Hepatocyte (in vitro differentiated cells): Measurements from ENCODE around the gene CAMTA2. TPM values are rescaled to one million over a fixed set of nuclear protein-coding genes. Genes with fewer than 3 reads are reported as not detected.
"Not testable (repeated sequence)": the region's sequence is repeated elsewhere in the genome, so short reads cannot be mapped to it uniquely, and the experiment has no call there.

Experiments used
- DNase-seq: peaks from one replicate; pipeline ENCODE4 v3.0.0-alpha.2; 2016; ENCODE audit warnings: low spot score
- H2AFZ ChIP-seq: fragments of 200-600 bp; sonication (generic); 2 replicates; pipeline ENCODE4 v1.6.0; 2016; ENCODE audit warnings: antibody characterized with exemption, mild to moderate bottlenecking
- H3K27ac ChIP-seq: fragments of 200-600 bp; sonication (generic); 2 replicates; pipeline ENCODE4 v1.5.1; 2016; ENCODE audit warnings: mild to moderate bottlenecking
- H3K27me3 ChIP-seq: fragments of 200-600 bp; sonication (generic); 2 replicates; pipeline ENCODE4 v1.6.1; 2016
- H3K36me3 ChIP-seq: fragments of 200-600 bp; sonication (generic); replicated peaks from 2 replicates; pipeline ENCODE4 v1.5.1; 2016; ENCODE audit warnings: low read depth; ENCODE audit not compliant: insufficient read depth
- H3K4me1 ChIP-seq: fragments of 200-600 bp; sonication (generic); 2 replicates; pipeline ENCODE4 v1.5.1; 2016; ENCODE audit warnings: mild to moderate bottlenecking, moderate library complexity; ENCODE audit not compliant: insufficient read depth
- H3K4me2 ChIP-seq: fragments of 200-600 bp; sonication (generic); 2 replicates; pipeline ENCODE4 v1.6.0; 2016
- H3K4me3 ChIP-seq: fragments of 200-600 bp; sonication (generic); 2 replicates; pipeline ENCODE4 v1.5.1; 2016; ENCODE audit warnings: mild to moderate bottlenecking
- H3K79me2 ChIP-seq: fragments of 200-600 bp; sonication (generic); 2 replicates; pipeline ENCODE4 v1.6.0; 2017; ENCODE audit warnings: mild to moderate bottlenecking
- H3K9me2 ChIP-seq: fragments of 200-600 bp; sonication (generic); replicated peaks from 2 replicates; pipeline ENCODE4 v1.6.0; 2017; ENCODE audit warnings: mild to moderate bottlenecking; ENCODE audit not compliant: insufficient read depth
- H3K9me3 ChIP-seq: fragments of 200-600 bp; sonication (generic); 2 replicates; pipeline ENCODE4 v1.5.1; 2016; ENCODE audit warnings: low read depth, mild to moderate bottlenecking
- H4K20me1 ChIP-seq: fragments of 200-600 bp; sonication (generic); 2 replicates; pipeline ENCODE4 v1.6.0; 2016; ENCODE audit warnings: mild to moderate bottlenecking; ENCODE audit not compliant: insufficient read depth, poor library complexity, severe bottlenecking
- EZH2 ChIP-seq: fragments of 200-600 bp; sonication (generic); IDR thresholded peaks from 2 replicates; pipeline ENCODE4 v1.6.1; 2016; ENCODE audit warnings: antibody characterized with exemption, mild to moderate bottlenecking, borderline replicate concordance
- EZH2phosphoT487 ChIP-seq: fragments of 200-600 bp; sonication (generic); IDR thresholded peaks from one replicate; pipeline ENCODE4 v1.6.1; 2018; ENCODE audit warnings: antibody characterized with exemption, mild to moderate bottlenecking, low read depth, moderate library complexity; ENCODE audit not compliant: unreplicated experiment, severe bottlenecking
- WGBS: methylation state at CpG from one replicate; pipeline ENCODE4 v1.1.6; 2016; ENCODE audit warnings: low lambda C conversion rate; ENCODE audit errors: missing lambda C conversion rate; 5-methylcytosine and 5-hydroxymethylcytosine counted together
- polyA plus RNA-seq: library from polyadenylated mRNA; unstranded; fragments of >200 nt; fragmentation: Nextera tagmentation; extraction: Ambion mirVana; gene quantifications from 2 replicates; pipeline ENCODE4 v1.2.1, GENCODE V29; 2016
- total RNA-seq: library from RNA; depleted of rRNA; stranded (reverse); fragments of >200 nt; gene quantifications from 2 replicates; pipeline ENCODE4 v1.2.3, GENCODE V29; 2014
- TF ChIP-seq, protein P1 (sequence below): fragments of 200-600 bp; sonication (generic); IDR thresholded peaks from 2 replicates; pipeline ENCODE4 v1.5.1; 2016; ENCODE audit warnings: antibody characterized with exemption, mild to moderate bottlenecking; ENCODE audit not compliant: poor library complexity

The CAMTA2 gene
- total and polyA plus RNA-seq, 2 experiments from 2014 or later = 12.5 to 45.6 TPM

- H2AFZ ChIP-seq = peak overlapping the region; percentile 59
- no peak for TF ChIP-seq EZH2phosphoT487
- TF ChIP-seq, protein P1, sequence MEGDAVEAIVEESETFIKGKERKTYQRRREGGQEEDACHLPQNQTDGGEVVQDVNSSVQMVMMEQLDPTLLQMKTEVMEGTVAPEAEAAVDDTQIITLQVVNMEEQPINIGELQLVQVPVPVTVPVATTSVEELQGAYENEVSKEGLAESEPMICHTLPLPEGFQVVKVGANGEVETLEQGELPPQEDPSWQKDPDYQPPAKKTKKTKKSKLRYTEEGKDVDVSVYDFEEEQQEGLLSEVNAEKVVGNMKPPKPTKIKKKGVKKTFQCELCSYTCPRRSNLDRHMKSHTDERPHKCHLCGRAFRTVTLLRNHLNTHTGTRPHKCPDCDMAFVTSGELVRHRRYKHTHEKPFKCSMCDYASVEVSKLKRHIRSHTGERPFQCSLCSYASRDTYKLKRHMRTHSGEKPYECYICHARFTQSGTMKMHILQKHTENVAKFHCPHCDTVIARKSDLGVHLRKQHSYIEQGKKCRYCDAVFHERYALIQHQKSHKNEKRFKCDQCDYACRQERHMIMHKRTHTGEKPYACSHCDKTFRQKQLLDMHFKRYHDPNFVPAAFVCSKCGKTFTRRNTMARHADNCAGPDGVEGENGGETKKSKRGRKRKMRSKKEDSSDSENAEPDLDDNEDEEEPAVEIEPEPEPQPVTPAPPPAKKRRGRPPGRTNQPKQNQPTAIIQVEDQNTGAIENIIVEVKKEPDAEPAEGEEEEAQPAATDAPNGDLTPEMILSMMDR = peak; percentile 71
- no peak for TF ChIP-seq EZH2
- H4K20me1 ChIP-seq = no peaks in the 10 kb centered on the region
- H3K4me1 ChIP-seq = peaks cover 4% of the 10 kb centered on the region
- H3K36me3 ChIP-seq = no peaks in the 10 kb centered on the region
- H3K79me2 ChIP-seq = no peaks in the 10 kb centered on the region
- no peak overlapping the region for H3K4me3 ChIP-seq
- no peaks in the 10 kb centered on the region for H3K9me2 ChIP-seq
- peak; percentile 91 for DNase-seq
- H3K9me3 ChIP-seq = no peaks in the 10 kb centered on the region
- 11% methylated on average over 19 of the region's 48 CpGs for WGBS
- H3K27me3 ChIP-seq = peaks cover 16% of the 10 kb centered on the region
- peak overlapping the region; percentile 76 for H3K4me2 ChIP-seq
- H3K27ac ChIP-seq = peak overlapping the region; percentile 33
Observed at GRCh38 chr17:5031365-5032082, 44.0 kb upstream of the CAMTA2 start.

GRCh38 chr17:5030168-5030567 is 42.7 kb upstream of the CAMTA2 start:
- H3K9me3 ChIP-seq, H3K4me1 ChIP-seq, H3K9me2 ChIP-seq, H3K79me2 ChIP-seq, DNase-seq, H3K36me3 ChIP-seq, H2AFZ ChIP-seq, H3K27ac ChIP-seq, H4K20me1 ChIP-seq, H3K4me3 ChIP-seq, H3K4me2 ChIP-seq: not testable (repeated sequence)
- peaks cover 12% of the 10 kb centered on the region for H3K27me3 ChIP-seq
- WGBS = 95% methylated on average over 2 of the region's 2 CpGs

GRCh38 chr17:5027916-5028315 is 40.4 kb upstream of the CAMTA2 start:
- Histone ChIP-seq H3K9me3 (no peaks in the 10 kb centered on the region), H3K27me3 (peaks cover 4% of the 10 kb centered on the region), H3K79me2 (no peaks in the 10 kb centered on the region), H2AFZ (no peak overlapping the region), H3K4me2 (no peak overlapping the region), H3K4me3 (no peak overlapping the region), H3K36me3 (no peaks in the 10 kb centered on the region), H4K20me1 (no peaks in the 10 kb centered on the region), H3K4me1 (peaks cover 4% of the 10 kb centered on the region), H3K9me2 (no peaks in the 10 kb centered on the region), H3K27ac (no peak overlapping the region)
- 82% methylated on average over 5 of the region's 5 CpGs for WGBS
- DNase-seq = no peak
- TF ChIP-seq EZH2 (no peak), EZH2phosphoT487 (no peak)
- TF ChIP-seq, protein P1 = no peak

DNA sequence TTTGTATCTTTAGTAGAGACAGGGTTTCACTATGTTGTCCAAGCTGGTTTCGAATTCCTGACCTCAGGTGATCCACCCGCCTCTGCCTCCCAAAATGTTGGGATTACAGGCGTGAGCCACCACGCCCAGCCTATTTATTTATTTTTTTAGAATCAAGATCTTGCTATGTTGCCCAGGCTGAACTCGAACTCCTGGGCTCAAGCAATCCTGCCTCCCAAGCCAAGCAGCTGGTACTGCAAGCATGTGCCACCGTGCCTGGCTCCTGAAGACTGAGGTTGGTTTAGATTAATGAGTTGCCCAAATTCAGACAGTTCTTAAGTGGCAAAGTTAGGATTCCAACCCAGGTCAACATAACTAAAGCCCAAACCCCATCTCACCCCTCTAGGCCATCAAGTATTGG is 39.8 kb upstream of the CAMTA2 start:
- Histone ChIP-seq H3K79me2 (no peaks in the 10 kb centered on the region), H3K9me3 (no peaks in the 10 kb centered on the region), H3K36me3 (no peaks in the 10 kb centered on the region), H3K27ac (no peak overlapping the region), H3K4me2 (no peak overlapping the region), H2AFZ (no peak overlapping the region), H3K4me1 (peaks cover 4% of the 10 kb centered on the region), H4K20me1 (no peaks in the 10 kb centered on the region), H3K27me3 (peaks cover 4% of the 10 kb centered on the region), H3K9me2 (no peaks in the 10 kb centered on the region), H3K4me3 (no peak overlapping the region)
- 96% methylated on average over 6 of the region's 6 CpGs for WGBS
- TF ChIP-seq EZH2phosphoT487 (no peak), EZH2 (no peak)
- TF ChIP-seq, protein P1 = no peak
- DNase-seq = no peak
